Islet of Langerhans (tissue), 1 donor: ENCODE results near the gene ADGRV1.
"Not testable (repeated sequence)": the region's sequence is repeated elsewhere in the genome, so short reads cannot be mapped to it uniquely, and the experiment has no call there.

Experiments
- FAIRE-seq: peaks from one replicate; lab custom pipeline; 2011; peaks lifted over from hg19 to GRCh38; lab: Jason Lieb, UNC

The ADGRV1 gene

GRCh38 chr5:90549729-90550275 is 8.8 kb upstream of the ADGRV1 start:
- no peak for FAIRE-seq

- FAIRE-seq, result no peak
Observed at GRCh38 chr5:90550963-90551362, 7.6 kb upstream of the ADGRV1 start.

- FAIRE-seq, result no peak
Observed at GRCh38 chr5:90551376-90551775, 7.2 kb upstream of the ADGRV1 start.

- FAIRE-seq, result no peak
Observed at GRCh38 chr5:90553711-90554110, 4.9 kb upstream of the ADGRV1 start.

DNA sequence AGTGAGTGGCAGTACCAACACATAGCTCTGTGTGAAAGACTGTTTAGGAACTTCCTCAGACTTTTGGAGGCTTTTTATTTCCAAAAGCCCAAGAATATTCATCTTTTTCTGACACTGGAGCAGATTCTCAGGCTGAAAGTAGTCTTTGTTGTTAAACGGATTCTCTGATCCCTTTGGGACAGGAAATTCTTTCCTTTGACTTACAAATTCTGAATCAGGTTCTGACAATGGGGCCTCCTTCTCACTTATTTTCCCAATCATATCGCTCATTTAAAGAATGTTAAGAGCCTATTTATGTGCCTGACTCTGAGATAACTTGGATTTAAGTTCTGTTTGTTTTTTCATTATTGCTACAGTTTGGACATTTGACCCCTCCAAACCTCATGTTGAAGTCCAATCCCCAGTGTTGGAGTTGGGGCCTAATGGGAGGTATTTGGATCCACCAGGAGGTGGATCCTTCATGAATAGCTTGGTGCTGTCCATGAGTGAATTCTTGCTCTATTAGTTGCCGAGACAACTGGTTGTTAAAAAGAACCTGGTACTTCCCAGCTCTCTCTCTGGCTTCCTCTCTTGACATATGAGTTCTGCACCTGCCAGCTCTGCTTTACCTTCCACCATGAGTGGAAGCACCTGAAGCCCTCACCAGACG is 4.1 kb upstream of the ADGRV1 start:
- no peak for FAIRE-seq

GRCh38 chr5:90555666-90556065 is 2.9 kb upstream of the ADGRV1 start:
- FAIRE-seq, result no peak

DNA sequence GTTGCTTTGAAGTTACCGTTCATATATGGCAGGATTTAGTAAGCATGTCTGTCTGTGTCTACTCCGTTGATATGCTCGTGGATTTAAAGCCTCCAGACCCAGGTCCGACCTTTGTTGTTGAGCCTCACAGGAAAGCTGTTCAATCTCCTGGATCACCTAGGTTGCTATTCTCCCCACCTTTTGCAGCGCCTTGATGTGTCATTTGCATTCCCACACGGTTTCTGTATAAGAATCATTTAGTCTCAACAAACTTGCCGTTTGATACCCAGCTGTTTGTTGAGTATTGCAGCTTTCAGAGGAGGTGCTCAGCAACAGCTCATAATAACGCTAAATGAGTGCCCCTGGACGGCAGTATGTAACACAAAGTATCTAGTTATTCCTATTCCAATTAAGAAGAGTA is 1.2 kb upstream of the ADGRV1 start:
- no peak for FAIRE-seq

DNA sequence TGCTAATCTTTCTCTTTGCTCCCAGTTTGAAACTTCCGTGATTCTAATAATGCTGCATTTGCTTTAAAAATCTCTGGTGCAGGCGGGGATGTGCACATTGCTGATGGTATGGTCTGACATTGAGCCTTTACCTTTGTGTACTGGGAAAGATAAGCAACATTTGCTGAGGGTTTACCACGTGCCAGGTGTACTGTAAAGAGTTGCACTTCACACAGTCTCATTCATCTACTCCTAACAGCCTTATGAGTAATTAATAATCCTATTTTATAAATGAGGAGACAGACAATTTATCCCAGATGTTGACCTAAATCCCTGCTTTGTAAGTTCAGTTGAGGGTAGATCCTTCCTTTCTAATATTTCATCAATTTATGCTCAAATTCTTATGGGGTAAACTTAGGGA is 726 bp upstream of the ADGRV1 start:
- no peak for FAIRE-seq

- FAIRE-seq, result no peak
Observed at GRCh38 chr5:90560771-90561170, 2.2 kb downstream of the ADGRV1 start.

DNA sequence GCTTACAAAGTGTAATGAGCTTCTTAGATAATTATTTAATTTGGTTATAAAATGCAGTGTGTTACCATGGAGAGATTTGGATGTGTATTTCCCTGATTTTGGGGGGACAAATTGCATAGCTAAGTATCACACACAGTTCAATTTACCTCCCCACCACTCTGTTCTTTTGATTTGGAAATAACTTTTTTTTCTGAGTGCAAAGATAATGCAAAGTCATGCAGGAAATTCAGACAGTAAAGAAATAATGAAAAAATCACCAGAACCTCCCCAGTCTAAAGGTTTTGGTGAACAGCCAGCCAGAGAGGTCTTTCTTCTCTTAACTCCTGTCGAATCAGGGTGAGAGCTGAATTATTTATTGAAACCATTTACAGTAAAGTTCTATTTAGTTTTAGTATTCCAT is 3.2 kb downstream of the ADGRV1 start:
- FAIRE-seq, result no peak

GRCh38 chr5:90562341-90562740 is 3.7 kb downstream of the ADGRV1 start:
- no peak for FAIRE-seq

- FAIRE-seq, result no peak
Observed at GRCh38 chr5:90563108-90563507, 4.5 kb downstream of the ADGRV1 start.

GRCh38 chr5:90565491-90565890 is 6.9 kb downstream of the ADGRV1 start:
- no peak for FAIRE-seq

DNA sequence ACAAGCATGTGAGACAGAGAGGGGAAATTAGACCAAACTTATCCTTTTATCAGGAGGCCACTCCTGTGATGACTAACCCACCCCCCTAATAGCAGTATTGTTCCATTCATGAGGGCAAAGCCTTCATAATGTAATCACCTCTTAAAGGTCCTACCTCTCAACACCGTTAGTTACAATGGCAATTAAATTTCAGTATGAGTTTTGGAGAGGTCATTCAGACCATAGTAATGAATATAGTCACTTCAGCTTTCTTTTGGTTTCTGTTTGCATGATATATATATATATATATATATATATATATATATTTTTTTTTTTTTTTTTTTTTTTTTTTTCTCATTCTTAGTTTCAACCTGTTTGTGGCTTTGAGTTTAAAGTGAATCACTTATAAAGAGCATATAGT is 10.5 kb downstream of the ADGRV1 start:
- no peak for FAIRE-seq

GRCh38 chr5:90570034-90570433 is 11.4 kb downstream of the ADGRV1 start:
- FAIRE-seq, result no peak

DNA sequence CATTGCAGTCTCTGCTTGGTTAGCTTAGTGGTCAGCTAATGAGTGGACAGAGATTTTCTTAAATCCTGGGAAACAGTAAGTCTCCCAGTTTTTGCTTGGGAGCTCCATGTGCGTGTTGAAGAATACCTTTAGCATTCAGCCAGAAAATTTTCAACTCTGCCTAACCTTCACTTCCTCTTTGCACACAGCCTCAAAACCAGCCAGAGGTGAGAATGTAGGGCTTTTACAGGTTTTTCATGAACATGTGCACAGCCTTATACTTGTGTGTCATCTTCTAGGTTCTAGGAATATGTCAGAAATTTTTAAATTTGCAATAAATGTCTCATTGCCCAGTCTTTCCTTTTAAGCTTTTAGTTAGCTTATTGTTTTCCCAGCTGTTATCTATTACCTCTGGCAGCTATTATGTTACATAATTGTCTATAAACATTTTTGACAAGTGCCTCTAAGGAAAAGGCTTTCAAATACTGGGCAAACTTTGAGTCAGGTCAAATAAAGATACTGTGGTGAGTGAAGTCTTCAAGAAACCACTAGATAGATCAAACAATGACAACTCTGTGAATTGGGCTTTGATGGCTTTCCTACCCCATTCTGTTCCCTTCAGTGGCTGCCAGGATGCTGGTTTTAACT is 12.7 kb downstream of the ADGRV1 start:
- FAIRE-seq, result no peak

GRCh38 chr5:90575712-90576111 is 17.1 kb downstream of the ADGRV1 start:
- FAIRE-seq, result no peak

GRCh38 chr5:90576566-90576965 is 18.0 kb downstream of the ADGRV1 start:
- FAIRE-seq, result not testable (repeated sequence)

DNA sequence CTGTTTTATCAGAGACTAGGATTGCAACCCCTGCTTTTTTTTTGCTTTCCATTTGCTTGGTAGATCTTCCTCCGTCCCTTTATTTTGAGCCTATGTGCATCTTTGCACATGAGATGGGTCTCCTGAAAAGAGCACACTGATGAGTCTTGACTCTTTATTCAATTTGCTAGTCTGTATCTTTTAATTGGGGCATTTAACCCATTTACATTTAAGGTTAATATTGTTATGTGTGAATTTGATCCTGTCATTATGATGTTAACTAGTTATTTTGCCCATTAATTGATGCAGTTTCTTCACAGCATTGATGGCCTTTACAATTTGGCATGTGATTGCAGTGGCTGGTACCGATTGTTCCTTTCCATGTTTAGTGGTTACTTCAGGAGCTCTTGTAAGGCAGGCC is 21.3 kb downstream of the ADGRV1 start:
- not testable (repeated sequence) for FAIRE-seq

GRCh38 chr5:90581956-90582355 is 23.4 kb downstream of the ADGRV1 start:
- FAIRE-seq, result no peak

DNA sequence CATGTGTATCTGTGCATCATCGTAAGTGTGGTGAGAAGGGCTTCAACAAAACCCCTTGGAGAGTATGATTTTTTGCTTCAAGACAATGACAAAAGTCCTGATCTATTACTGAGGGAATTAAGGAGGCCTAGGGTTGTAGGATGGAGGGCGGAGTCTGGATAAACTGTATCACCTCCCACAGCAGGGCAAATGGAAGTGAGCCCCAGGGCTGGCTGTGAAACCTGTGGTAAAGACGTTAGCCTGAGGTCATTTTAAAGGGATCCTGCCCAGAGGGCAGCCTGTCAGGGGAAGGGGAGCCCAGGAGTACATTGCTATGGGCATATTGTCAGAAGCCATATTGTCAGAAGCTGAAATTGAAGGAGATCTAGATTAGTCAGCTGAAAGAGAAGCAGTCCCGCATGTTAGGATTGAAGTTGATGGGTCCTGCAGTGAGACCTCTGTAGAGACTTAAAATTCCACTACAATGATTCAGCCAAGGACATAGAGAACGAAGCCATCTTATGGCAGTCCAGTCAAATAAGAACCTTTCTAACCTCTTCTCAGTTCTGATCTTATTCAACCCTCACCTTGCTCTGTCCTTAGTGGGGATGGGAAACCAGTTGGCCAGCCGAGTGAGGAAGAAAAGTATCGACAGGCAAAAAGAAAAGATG is 26.9 kb downstream of the ADGRV1 start:
- no peak for FAIRE-seq

- no peak for FAIRE-seq
Observed at GRCh38 chr5:90586469-90586868, 27.9 kb downstream of the ADGRV1 start.

DNA sequence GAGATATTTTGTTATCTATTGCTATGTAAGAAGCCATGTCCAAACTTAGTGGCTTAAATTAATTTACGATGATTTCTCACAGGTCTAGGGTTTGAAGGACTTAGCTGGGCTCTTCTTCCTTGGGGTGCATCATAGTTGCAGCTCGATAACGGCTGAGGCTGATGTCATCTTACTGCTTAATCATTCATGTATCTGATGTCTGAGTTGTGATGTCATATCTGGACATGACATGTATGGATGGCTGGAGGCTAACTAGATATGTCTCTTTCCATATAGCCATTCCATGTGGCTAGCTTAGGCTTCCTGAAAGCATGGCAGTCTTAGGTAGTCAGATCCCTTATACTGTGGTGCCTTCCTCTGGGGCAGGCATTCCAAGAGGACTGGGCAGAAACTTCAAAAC is 31.6 kb downstream of the ADGRV1 start:
- FAIRE-seq, result no peak

DNA sequence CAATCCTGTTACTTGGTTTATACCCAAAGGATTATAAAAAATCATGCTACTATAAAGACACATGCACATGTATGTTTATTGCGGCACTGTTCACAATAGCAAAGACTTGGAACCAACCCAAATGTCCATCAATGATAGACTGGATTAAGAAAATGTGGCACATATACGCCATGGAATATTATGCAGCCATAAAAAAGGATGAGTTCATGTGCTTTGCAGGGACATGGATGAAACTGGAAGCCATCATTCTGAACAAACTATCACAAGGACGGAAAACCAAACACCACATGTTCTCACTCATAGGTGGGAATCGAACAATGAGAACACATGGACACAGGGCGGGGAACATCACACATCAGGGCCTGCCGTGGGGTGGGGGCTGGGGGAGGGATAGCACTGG is 34.5 kb downstream of the ADGRV1 start:
- FAIRE-seq, result not testable (repeated sequence)
